ENCODE results near the gene ABCC1.

Gene ABCC1

DNA sequence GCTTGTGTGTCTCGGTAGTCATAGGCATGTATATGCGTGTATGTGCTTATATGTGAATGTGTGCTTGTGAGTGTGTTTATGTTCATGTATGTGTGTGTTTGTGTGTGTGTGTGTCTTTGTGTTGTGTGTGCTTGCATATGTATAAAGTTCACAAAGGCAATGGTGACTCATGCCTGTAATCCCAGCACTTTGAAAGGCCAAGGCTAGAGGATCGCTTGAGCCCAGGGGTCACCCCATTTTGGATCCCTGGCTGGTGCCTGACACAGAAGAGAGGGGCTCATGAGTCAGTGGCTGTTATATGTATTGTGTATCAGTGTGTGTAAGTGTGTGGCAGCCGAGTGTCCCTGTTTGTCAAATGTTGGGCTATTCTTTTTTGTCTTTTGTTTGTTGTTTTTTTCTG is 69.3 kb downstream of the ABCC1 start:
- H3K27ac ChIP-seq: peak overlapping the region; percentile 88; the same call in 1 of the 2 replicates
- no peak for TF ChIP-seq ZFX (IDR thresholded peaks at IDR 0.05)
- TF ChIP-seq, protein P1, sequence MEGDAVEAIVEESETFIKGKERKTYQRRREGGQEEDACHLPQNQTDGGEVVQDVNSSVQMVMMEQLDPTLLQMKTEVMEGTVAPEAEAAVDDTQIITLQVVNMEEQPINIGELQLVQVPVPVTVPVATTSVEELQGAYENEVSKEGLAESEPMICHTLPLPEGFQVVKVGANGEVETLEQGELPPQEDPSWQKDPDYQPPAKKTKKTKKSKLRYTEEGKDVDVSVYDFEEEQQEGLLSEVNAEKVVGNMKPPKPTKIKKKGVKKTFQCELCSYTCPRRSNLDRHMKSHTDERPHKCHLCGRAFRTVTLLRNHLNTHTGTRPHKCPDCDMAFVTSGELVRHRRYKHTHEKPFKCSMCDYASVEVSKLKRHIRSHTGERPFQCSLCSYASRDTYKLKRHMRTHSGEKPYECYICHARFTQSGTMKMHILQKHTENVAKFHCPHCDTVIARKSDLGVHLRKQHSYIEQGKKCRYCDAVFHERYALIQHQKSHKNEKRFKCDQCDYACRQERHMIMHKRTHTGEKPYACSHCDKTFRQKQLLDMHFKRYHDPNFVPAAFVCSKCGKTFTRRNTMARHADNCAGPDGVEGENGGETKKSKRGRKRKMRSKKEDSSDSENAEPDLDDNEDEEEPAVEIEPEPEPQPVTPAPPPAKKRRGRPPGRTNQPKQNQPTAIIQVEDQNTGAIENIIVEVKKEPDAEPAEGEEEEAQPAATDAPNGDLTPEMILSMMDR (conservative IDR thresholded peaks at IDR 0.05): no peak

DNA sequence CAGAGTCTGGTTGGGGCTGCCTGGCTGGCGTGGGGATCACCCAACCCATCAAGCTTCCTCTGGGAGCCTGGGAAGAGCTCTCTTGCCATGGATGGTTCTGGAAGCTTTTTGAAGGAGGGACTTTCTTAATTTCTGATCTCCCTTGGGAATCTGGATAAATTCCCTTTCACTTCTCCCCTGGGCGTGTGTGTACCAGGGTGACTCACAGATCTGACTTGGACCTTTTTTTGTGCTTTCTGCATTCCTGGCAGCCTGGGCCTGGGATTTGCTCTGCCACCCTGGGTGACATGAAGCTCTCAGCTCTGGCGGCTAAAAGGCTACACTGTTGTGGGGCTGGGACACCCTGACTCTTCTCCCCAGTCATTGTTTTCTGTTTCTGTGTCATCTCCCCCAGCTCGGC is 70.1 kb downstream of the ABCC1 start:
- TF ChIP-seq, protein P1 (conservative IDR thresholded peaks at IDR 0.05): no peak
- no peak for TF ChIP-seq ZFX (IDR thresholded peaks at IDR 0.05)
- peak overlapping the region; percentile 88 for H3K27ac ChIP-seq

DNA sequence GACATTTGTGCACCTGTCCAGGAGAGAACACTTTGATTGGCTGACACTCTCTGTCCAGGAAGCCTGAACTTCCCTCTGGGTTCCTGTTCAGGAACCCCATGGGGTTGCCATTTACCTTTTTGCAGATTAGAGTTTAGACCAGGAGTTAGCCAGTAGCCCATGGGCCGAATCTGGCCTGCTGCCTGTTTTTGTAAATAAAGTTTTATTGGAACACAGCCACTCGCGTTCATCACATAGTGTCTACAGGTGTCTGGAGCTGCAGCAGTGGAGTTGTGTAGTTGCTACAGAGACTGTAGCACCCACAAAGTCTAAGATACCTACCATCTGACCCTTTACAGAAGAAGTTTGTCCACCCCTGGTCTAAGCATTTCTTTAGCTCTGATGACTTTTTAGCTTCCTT is 70.9 kb downstream of the ABCC1 start:
- peak overlapping the region; percentile 88 for H3K27ac ChIP-seq
- TF ChIP-seq, protein P1 (conservative IDR thresholded peaks at IDR 0.05): no peak
- no peak for TF ChIP-seq ZFX (IDR thresholded peaks at IDR 0.05)

DNA sequence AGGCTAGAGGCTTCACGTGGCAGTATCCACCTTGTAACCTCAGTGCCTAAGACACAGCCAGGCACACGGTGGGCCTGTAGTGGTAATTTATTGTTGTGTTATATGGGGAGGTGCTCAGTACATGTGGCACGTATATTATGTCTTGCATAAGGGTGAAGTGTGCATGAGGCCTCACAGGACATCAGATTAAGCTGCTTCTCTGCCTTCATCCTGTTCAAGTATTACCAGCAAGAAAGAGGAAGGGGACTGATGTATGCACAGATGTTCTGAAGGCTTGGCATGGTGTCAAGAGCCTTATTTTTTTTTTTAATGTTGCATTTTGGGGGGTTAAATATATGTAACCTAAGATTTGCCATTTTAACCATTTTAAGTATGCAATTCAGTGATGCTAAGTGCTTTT is 71.6 kb downstream of the ABCC1 start:
- TF ChIP-seq ZFX (IDR thresholded peaks at IDR 0.05): no peak
- TF ChIP-seq, protein P1 (conservative IDR thresholded peaks at IDR 0.05): no peak
- peak overlapping the region; percentile 88 for H3K27ac ChIP-seq

DNA sequence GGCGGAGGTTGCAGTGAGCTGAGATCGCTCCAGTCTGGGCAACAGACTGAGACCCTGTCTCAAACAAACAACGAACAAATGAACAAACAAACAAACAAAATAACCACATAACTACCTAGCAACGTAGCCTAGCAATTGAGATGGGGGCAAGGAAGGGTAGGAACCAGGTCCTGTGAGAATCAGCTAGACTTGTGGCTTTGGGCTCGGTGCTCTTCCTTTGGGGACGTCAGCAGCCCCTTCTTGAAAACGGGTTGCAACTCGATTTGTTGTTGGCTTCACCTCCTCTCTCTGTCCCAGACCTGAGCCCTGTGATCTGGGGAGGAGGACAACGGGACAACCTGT is 72.2 kb downstream of the ABCC1 start:
- TF ChIP-seq, protein P1 (conservative IDR thresholded peaks at IDR 0.05): no peak
- TF ChIP-seq ZFX (IDR thresholded peaks at IDR 0.05): no peak
- H3K27ac ChIP-seq: peak overlapping the region; percentile 88

DNA sequence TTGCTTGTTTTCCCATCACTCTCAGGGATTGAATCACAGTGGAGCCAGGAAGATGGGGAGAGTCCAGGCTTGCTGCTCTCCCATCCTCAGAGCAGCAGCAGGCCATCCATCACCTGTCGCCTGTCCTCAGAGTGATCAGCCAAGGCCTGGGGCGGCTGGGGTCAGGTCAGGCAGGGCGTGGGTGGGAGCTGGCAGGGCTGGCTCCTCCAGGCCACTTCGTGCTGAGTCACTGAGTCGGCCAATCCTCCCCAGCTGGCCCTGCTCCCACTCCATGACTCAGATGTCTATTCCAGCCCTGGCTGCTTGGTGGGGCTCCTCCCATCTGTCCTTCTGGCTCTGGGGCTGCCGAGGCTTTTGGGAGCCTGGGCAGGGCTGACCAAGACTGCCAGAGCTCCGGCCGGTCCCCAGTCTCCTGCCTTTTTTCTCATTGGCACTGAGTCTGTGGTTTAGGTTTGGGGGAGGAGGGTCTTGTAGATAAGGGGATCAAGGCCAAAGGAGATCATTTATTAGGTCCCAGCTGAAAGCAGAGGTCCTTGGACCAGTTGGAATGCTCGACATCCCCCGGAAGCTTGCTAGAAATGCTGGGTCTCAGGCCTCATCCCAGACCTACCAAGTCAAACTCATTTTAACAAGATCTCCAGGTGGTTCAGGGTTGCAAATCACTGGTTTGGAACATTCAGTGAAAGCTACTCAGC is 72.7 kb downstream of the ABCC1 start:
- peak overlapping the region; percentile 88 for H3K27ac ChIP-seq
- TF ChIP-seq, protein P1 (conservative IDR thresholded peaks at IDR 0.05): no peak
- no peak for TF ChIP-seq ZFX (IDR thresholded peaks at IDR 0.05)

DNA sequence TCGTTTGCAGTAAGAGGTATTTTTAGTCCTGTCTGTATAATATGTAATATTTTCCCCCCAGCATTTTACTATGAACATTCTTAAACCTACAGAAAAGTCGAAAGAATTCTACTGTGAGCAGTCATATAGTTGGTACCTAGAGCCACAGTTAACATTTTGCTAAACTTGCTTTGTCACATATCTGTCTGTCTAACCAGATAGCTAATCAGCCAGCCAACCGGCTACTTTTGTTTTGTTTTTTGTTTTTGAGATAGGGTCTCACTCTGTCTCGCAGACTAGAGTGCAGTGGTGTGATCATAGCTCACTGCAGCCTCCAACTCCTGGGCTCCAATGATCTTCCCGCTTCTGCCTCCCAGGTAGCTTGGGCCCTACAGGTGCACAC is 73.3 kb downstream of the ABCC1 start:
- TF ChIP-seq, protein P1 (conservative IDR thresholded peaks at IDR 0.05): no peak
- TF ChIP-seq ZFX (IDR thresholded peaks at IDR 0.05): no peak
- H3K27ac ChIP-seq: peak overlapping the region; percentile 88
